Measurements from ENCODE around the gene LMBRD2. TPM values are rescaled to one million over a fixed set of nuclear protein-coding genes. Genes with fewer than 3 reads are reported as not detected.
"Not testable (repeated sequence)": the region's sequence is repeated elsewhere in the genome, so short reads cannot be mapped to it uniquely, and the experiment has no call there.

LMBRD2 gene
- total and polyA plus RNA-seq, 9 of the 15 experiments (the other 6 are each of a cell fraction or from before 2014, with no cell fraction given), result 2.1 to 24.2 (median 10.6) TPM

- FAIRE-seq (peak; percentile 19), ATAC-seq (no peak), DNase-seq (ENCODE audit: extremely low read depth in 1 of 4, low spot score in 3 of 4) (no peak)
- in situ Hi-C loops (cut with MboI) (no loop called here), intact Hi-C loops (cut with micrococcal nuclease) (no loop called here)
- CTCF ChIA-PET (ENCODE audit: low intra/inter-chr PET ratio), result no interaction called here
- Histone ChIP-seq H3K4me1 (replicated peaks in 1 of 2; ENCODE audit: control insufficient read depth in 2 of 2, insufficient read depth in 2 of 2, low read length in 2 of 2) (no peaks in the 10 kb centered on the region), H3K9ac (ENCODE audit: insufficient read depth in 1 of 2, low read depth in 2 of 2, low read length in 2 of 2) (no peak overlapping the region), H3K9me1 (ENCODE audit: control insufficient read depth, insufficient read depth, low read length) (no peaks in the 10 kb centered on the region), H3K27ac (ENCODE audit: extremely low read depth, low read depth, low read length) (no peak overlapping the region), H2AFZ (ENCODE audit: low read depth, low read length) (no peak overlapping the region), H4K20me1 (replicated peaks; ENCODE audit: control insufficient read depth, insufficient read depth, low read length) (no peaks in the 10 kb centered on the region), H3K4me3 (no peak overlapping the region), H3K27me3 (ENCODE audit: control insufficient read depth in 2 of 2, insufficient read depth in 2 of 2, low read length in 2 of 2) (no peaks in the 10 kb centered on the region), H3K4me2 (ENCODE audit: insufficient read depth, low read length) (no peak overlapping the region), H3K79me2 (ENCODE audit: control insufficient read depth, insufficient read depth, low read length) (no peaks in the 10 kb centered on the region), H3K36me3 (ENCODE audit: control insufficient read depth, insufficient read depth, low read length) (peaks cover 74% of the 10 kb centered on the region), H3K9me3 (replicated peaks; ENCODE audit: control insufficient read depth, insufficient read depth, low read depth, low read length) (no peaks in the 10 kb centered on the region)
- TF ChIP-seq ZNF764 (CRISPR knock-in tag; IDR thresholded peaks at IDR 0.05; ENCODE audit: low read depth), result no peak
- POLR2A ChIA-PET, result no interaction called here
- WGBS (ENCODE audit: insufficient coverage, low coverage, missing lambda C conversion rate), result 91% methylated on average over 5 of the region's 5 CpGs
- BruUV-seq (replicated peaks), result no TSS peak
Measured at GRCh38 chr5:36193746-36194145, 42.1 kb upstream of the LMBRD2 start.

GRCh38 chr5:36184408-36184807, 32.7 kb upstream of the LMBRD2 start:
- ATAC-seq; H3K9me3 ChIP-seq (replicated peaks; ENCODE audit: control insufficient read depth, insufficient read depth, low read depth, low read length); intact Hi-C loops (cut with micrococcal nuclease); H3K4me3 ChIP-seq; POLR2A ChIA-PET; H2AFZ ChIP-seq (ENCODE audit: low read depth, low read length); H4K20me1 ChIP-seq (replicated peaks; ENCODE audit: control insufficient read depth, insufficient read depth, low read length); in situ Hi-C loops (cut with MboI); H3K4me1 ChIP-seq (replicated peaks in 1 of 2; ENCODE audit: control insufficient read depth in 2 of 2, insufficient read depth in 2 of 2, low read length in 2 of 2); CTCF ChIA-PET (ENCODE audit: low intra/inter-chr PET ratio); H3K27ac ChIP-seq (ENCODE audit: extremely low read depth, low read depth, low read length); H3K9ac ChIP-seq (ENCODE audit: insufficient read depth in 1 of 2, low read depth in 2 of 2, low read length in 2 of 2); H3K4me2 ChIP-seq (ENCODE audit: insufficient read depth, low read length); BruUV-seq (replicated peaks); FAIRE-seq; H3K27me3 ChIP-seq (ENCODE audit: control insufficient read depth in 2 of 2, insufficient read depth in 2 of 2, low read length in 2 of 2); DNase-seq (ENCODE audit: extremely low read depth in 1 of 4, low spot score in 3 of 4); H3K79me2 ChIP-seq (ENCODE audit: control insufficient read depth, insufficient read depth, low read length); H3K9me1 ChIP-seq (ENCODE audit: control insufficient read depth, insufficient read depth, low read length): not testable (repeated sequence)
- H3K36me3 ChIP-seq (ENCODE audit: control insufficient read depth, insufficient read depth, low read length), result peaks cover 38% of the 10 kb centered on the region
- WGBS (ENCODE audit: insufficient coverage, low coverage, missing lambda C conversion rate), result 90% methylated on average over 2 of the region's 4 CpGs
